Left lung (tissue), 10 donors: ENCODE data around the gene DLG2. TPM values are rescaled to one million over a fixed set of nuclear protein-coding genes. Genes with fewer than 3 reads are reported as not detected.

ENCODE experiments used
- ATAC-seq: fragments of 200-7000 bp; cut with Tn5 transposase; one replicate; pipeline ENCODE4 v1.9.1; 2020; ENCODE audit warnings: moderate library complexity
- DNase-seq, 4 donors: peaks; one replicate each; pipeline ENCODE4 v3.0.0-alpha.2; 2013 to 2020
- H3K27ac ChIP-seq, 2 donors: fragments of 200-600 bp; sonication (generic) in 1 of 2; one replicate each; pipeline versions ENCODE4 v1.5.0 to v1.8.0; 2020 to 2021
- H3K27me3 ChIP-seq, 2 donors: fragments of 200-600 bp; sonication (generic) in 1 of 2; one replicate each; pipeline versions ENCODE4 v1.5.0 to v1.8.0; 2020 to 2021
- H3K36me3 ChIP-seq, 2 donors: fragments of 200-600 bp; sonication (generic) in 1 of 2; one replicate each; pipeline versions ENCODE4 v1.5.0 to v1.8.0; 2020 to 2021
- H3K4me1 ChIP-seq, 2 donors: fragments of 200-600 bp; one replicate each; pipeline ENCODE4 v1.8.0; 2021
- H3K4me3 ChIP-seq, 2 donors: fragments of 200-600 bp; sonication (generic) in 1 of 2; one replicate each; pipeline versions ENCODE4 v1.5.0 to v1.8.0; 2020 to 2021; ENCODE audit warnings: mild to moderate bottlenecking in 1 of 2
- H3K9me3 ChIP-seq, 2 donors: fragments of 200-600 bp; sonication (generic) in 1 of 2; one replicate each; pipeline versions ENCODE4 v1.5.0 to v1.8.0; 2020 to 2021
- intact Hi-C, 2 donors: fragments of 100-400 bp; cut with DNase I; formaldehyde crosslinking; loops; one replicate each; pipeline versions ENCODE4 v1.11.2 to v1.14.2; 2022
- polyA plus RNA-seq, 6 donors: library from polyadenylated mRNA; unstranded; fragments of 120-200 nt; gene quantifications; one replicate each; pipeline ENCODE4 v1.2.1, GENCODE V29; 2013; ENCODE audit not compliant: insufficient read length in 6 of 6
- total RNA-seq, 2 donors: library from RNA; stranded (reverse); fragmentation: NEBNext Ultra II Directional; extraction: Animal tissue kit (Norgen Biotek cat#: 25700); gene quantifications; one replicate each; pipeline ENCODE4 v1.2.1, GENCODE V29; 2021
- TF ChIP-seq, protein P1 (sequence below), 2 donors: fragments of 200-600 bp; sonication (generic) in 1 of 2; IDR thresholded peaks; one replicate each; pipeline versions ENCODE4 v1.5.0 to v1.8.0; 2021; ENCODE audit warnings: antibody characterized with exemption in 2 of 2
- donor health status: DM: no; HTN: yes; CAD: no.
- donor health status: DM: no; HTN: no; CAD: no.

The DLG2 gene
- total and polyA plus RNA-seq, 8 donors: 4.5 to 15.0 (median 8.6) TPM

DNA sequence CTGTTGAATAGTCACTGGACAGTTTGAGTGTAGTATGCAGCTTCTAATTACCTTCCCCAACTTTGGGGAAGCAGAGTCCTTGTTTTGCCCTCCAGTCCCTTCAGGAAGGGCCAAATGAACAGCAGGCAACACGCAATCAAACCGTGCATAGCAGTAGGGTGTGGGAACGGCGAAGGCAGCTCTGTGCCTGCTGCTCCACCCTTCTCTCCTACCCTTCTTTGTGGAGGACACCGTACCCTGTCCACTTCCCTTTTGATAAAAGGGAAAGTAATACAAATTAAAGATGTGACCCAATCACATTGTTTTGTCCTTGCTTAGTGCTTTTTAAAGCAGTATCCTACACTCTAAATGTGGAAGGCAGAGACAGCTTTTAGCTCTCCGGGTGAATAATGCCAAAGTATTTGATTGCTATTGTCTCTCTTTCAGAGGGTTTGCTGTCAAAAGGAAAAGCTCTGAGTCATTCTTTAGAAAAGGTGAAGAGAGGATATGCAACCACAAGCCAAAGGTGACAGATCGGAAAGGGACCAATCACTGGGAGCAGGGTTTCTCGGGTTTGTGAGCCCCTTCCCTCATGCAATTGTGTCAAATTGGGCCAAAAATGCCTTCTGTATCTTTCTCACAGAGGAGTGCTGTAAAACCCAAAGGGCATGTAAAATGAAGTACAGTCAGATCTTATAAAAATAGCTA is 1933.7 kb downstream of the DLG2 start:
- DNase-seq (no peak), ATAC-seq (no peak)
- no peaks in the 10 kb centered on the region for H3K36me3 ChIP-seq
- H3K9me3 ChIP-seq: no peaks in the 10 kb centered on the region
- H3K4me3 ChIP-seq: no peak overlapping the region
- H3K27ac ChIP-seq: no peak overlapping the region
- H3K4me1 ChIP-seq: peaks cover 0 to 4% of the 10 kb centered on the region in 2 donors
- TF ChIP-seq, protein P1, sequence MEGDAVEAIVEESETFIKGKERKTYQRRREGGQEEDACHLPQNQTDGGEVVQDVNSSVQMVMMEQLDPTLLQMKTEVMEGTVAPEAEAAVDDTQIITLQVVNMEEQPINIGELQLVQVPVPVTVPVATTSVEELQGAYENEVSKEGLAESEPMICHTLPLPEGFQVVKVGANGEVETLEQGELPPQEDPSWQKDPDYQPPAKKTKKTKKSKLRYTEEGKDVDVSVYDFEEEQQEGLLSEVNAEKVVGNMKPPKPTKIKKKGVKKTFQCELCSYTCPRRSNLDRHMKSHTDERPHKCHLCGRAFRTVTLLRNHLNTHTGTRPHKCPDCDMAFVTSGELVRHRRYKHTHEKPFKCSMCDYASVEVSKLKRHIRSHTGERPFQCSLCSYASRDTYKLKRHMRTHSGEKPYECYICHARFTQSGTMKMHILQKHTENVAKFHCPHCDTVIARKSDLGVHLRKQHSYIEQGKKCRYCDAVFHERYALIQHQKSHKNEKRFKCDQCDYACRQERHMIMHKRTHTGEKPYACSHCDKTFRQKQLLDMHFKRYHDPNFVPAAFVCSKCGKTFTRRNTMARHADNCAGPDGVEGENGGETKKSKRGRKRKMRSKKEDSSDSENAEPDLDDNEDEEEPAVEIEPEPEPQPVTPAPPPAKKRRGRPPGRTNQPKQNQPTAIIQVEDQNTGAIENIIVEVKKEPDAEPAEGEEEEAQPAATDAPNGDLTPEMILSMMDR (IDR thresholded peaks at IDR 0.05): no peak
- intact Hi-C loops: no loop called here
- H3K27me3 ChIP-seq: no peaks in the 10 kb centered on the region

DNA sequence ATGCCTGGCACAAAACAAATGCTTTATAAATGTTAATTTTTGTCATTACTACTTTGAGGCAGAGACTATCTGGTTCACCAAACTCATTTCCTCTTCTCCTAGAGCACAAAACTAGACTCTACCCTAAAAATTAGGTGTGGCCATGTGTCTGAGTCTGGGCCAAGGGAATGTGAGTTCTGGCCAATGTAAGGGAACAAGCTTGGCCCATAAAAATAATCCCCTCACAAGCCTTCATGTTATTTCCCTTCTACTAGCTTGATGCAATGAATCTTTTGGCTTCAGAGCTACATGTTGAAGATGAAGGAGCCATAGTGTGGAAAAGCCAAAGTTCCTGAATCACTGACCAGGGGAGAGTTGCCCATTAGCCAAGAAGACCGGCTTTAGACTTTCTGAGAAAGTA is 1934.5 kb downstream of the DLG2 start:
- Histone ChIP-seq H3K27me3 (no peaks in the 10 kb centered on the region), H3K9me3 (no peaks in the 10 kb centered on the region), H3K4me3 (no peak overlapping the region), H3K4me1 (peaks cover 0 to 4% of the 10 kb centered on the region in 2 donors), H3K27ac (no peak overlapping the region), H3K36me3 (no peaks in the 10 kb centered on the region)
- TF ChIP-seq, protein P1 (IDR thresholded peaks at IDR 0.05): no peak
- no peak for ATAC-seq
- intact Hi-C loops: no loop called here
- no peak for DNase-seq

DNA sequence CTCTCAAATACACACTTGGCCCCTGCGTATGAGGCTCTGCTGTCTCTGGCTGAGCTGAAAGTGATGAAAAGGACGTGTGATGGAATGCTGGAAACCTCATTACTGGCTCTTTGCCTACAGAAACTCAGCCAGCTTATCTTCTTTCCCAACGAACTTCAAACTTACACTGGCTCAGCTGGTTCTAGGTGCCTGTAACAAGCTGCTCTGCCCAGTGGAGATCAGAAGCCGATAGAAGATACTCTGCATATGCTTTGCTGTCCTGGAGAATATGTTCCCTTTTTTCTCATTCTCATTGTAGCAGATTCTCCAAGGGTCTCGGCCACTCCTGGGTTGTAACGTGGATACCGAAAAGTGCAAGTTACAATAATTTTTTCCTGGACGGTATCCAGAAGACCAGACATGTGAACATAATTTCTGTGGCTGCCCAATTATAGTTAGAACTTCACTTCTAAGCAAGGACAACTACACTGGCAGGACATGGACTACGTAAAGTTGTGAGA is 1935.6 kb downstream of the DLG2 start:
- Histone ChIP-seq H3K9me3 (no peaks in the 10 kb centered on the region), H3K4me1 (peaks cover 0 to 4% of the 10 kb centered on the region in 2 donors), H3K27ac (peak overlapping the region in 1 of 2 donors; percentile 0), H3K27me3 (no peaks in the 10 kb centered on the region), H3K4me3 (no peak overlapping the region), H3K36me3 (no peaks in the 10 kb centered on the region)
- DNase-seq (peak in 2 of 4 donors; percentile 87), ATAC-seq (peak; percentile 59)
- intact Hi-C loops: no loop called here
- TF ChIP-seq, protein P1 (IDR thresholded peaks at IDR 0.05): no peak

DNA sequence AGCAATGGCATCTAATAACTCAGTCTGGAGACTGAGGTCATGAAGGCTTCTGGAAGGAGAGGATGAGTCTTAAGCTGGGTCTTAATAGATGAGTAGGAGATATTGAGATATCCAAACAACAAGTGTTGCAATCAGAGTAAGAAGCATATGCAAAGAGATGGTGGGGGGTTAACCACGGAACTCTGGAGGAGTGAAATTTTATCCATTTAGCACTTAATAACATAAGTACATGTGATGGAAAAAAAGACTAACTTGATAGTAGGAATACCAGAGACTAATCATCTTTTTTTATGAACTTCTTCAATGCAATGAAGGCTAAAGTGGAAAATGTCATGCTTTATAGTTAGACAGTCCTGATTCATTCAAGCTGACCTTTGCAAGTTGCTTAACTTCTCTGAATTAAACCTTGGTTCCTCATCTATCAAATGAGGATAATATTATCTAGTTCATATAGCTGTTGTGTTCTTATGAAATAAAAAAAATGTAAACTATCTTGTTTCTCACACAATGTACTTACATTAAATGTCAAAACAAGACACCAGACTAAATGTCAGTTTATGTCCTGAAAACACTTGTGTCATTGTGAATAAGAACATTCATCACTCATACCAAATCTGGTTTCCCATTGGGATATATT is 1937.9 kb downstream of the DLG2 start:
- H3K4me1 ChIP-seq: peaks cover 0 to 4% of the 10 kb centered on the region in 2 donors
- TF ChIP-seq, protein P1 (IDR thresholded peaks at IDR 0.05): no peak
- peak; percentile 39 for ATAC-seq

DNA sequence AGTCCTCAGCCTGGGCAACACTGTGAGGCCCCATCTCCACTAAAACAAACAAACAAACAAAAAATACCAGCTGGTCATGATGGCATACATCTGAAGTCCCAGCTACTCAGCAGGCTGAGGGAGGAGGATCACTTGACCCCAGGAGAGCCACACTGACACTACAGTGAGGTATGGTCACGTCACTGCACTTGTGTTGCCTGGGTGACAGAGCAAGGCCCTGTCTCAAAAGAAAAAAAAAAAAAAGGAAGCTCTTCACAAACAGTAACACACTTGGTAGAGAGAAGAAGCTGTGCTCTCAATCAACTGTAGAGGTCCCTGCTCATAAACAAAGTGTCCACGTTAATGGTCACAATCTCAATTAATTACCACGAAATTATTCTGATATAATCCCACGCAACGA is 1939.4 kb downstream of the DLG2 start:
- TF ChIP-seq, protein P1 (IDR thresholded peaks at IDR 0.05): no peak
- H3K27me3 ChIP-seq: no peaks in the 10 kb centered on the region
- intact Hi-C loops: no loop called here
- no peaks in the 10 kb centered on the region for H3K9me3 ChIP-seq
- no peak for ATAC-seq
- no peaks in the 10 kb centered on the region for H3K36me3 ChIP-seq
- no peak for DNase-seq
- H3K27ac ChIP-seq: no peak overlapping the region
- peaks cover 0 to 4% of the 10 kb centered on the region in 2 donors for H3K4me1 ChIP-seq
- no peak overlapping the region for H3K4me3 ChIP-seq

More for the DNA sequence above, 1937.9 kb downstream of the DLG2 start:
- Histone ChIP-seq H3K27ac (no peak overlapping the region), H3K4me3 (no peak overlapping the region), H3K27me3 (no peaks in the 10 kb centered on the region), H3K36me3 (no peaks in the 10 kb centered on the region), H3K9me3 (no peaks in the 10 kb centered on the region)
- intact Hi-C loops: no loop called here
- no peak for DNase-seq
